Measurements from ENCODE around the gene B4GALT6. TPM values are rescaled to one million over a fixed set of nuclear protein-coding genes. Genes with fewer than 3 reads are reported as not detected.

Gene B4GALT6
- total RNA-seq, 2 donors from 2014 or later: 3.4 to 5.6 TPM

DNA sequence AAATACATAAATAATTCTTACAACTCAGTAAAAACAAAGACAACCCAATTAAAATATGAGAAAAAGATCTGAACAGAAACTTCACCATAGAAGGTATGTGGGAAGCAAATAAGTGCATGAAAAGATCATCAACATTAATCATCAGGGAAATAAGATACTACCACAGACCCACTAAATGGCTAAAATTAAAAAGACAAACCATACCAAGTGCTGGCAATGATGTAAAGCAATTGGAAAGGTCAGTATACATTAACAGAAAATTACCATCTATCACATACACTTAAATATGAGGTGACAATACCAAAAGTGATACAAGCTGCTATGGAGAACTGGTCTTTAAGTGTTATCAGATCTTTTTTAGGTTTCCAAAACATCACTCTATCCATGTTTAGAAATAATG is 48.0 kb downstream of the B4GALT6 start:
- DNase-seq (ENCODE audit: low spot score): no peak
- TF ChIP-seq, protein P1, sequence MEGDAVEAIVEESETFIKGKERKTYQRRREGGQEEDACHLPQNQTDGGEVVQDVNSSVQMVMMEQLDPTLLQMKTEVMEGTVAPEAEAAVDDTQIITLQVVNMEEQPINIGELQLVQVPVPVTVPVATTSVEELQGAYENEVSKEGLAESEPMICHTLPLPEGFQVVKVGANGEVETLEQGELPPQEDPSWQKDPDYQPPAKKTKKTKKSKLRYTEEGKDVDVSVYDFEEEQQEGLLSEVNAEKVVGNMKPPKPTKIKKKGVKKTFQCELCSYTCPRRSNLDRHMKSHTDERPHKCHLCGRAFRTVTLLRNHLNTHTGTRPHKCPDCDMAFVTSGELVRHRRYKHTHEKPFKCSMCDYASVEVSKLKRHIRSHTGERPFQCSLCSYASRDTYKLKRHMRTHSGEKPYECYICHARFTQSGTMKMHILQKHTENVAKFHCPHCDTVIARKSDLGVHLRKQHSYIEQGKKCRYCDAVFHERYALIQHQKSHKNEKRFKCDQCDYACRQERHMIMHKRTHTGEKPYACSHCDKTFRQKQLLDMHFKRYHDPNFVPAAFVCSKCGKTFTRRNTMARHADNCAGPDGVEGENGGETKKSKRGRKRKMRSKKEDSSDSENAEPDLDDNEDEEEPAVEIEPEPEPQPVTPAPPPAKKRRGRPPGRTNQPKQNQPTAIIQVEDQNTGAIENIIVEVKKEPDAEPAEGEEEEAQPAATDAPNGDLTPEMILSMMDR (IDR thresholded peaks at IDR 0.05): no peak
- H3K9me3 ChIP-seq: peaks cover 0 to 5% of the 10 kb centered on the region in 2 donors
- H3K36me3 ChIP-seq: no peaks in the 10 kb centered on the region
- no peak overlapping the region for H3K27ac ChIP-seq
- no peaks in the 10 kb centered on the region for H3K4me1 ChIP-seq
- no peaks in the 10 kb centered on the region for H3K27me3 ChIP-seq
- H3K4me3 ChIP-seq: no peak overlapping the region

DNA sequence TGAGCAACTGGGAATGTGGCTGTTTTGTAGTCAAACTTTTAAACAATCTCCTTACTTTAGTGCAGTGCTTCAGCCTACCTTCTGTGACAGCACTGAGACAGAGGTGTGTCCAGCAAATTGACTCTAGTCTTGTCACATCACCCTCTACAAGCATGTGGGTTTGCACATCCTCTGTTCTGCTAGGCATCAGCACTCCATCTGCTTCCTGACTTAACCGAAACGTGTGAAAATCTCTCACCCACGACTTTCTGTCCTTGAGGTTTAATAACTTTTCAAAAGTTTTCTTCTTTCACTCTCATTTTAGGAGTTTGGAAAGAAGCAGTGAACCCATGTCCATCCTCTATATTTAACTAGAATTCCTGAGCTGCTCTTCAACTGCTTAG is 50.1 kb downstream of the B4GALT6 start:
- peaks cover 0 to 5% of the 10 kb centered on the region in 2 donors for H3K9me3 ChIP-seq
- no peaks in the 10 kb centered on the region for H3K27me3 ChIP-seq
- H3K27ac ChIP-seq: no peak overlapping the region
- TF ChIP-seq, protein P1 (IDR thresholded peaks at IDR 0.05): no peak
- no peaks in the 10 kb centered on the region for H3K36me3 ChIP-seq
- no peak for DNase-seq (ENCODE audit: low spot score)
- H3K4me1 ChIP-seq: no peaks in the 10 kb centered on the region
- no peak overlapping the region for H3K4me3 ChIP-seq

- Histone ChIP-seq H3K36me3 (no peaks in the 10 kb centered on the region), H3K9me3 (peaks cover 0 to 5% of the 10 kb centered on the region in 2 donors), H3K4me3 (no peak overlapping the region), H3K27ac (no peak overlapping the region), H3K27me3 (no peaks in the 10 kb centered on the region), H3K4me1 (no peaks in the 10 kb centered on the region)
- DNase-seq (ENCODE audit: low spot score): no peak
- TF ChIP-seq, protein P1 (IDR thresholded peaks at IDR 0.05): no peak
Measured at GRCh38 chr18:31633392-31634330, 50.7 kb downstream of the B4GALT6 start.

GRCh38 chr18:31632356-31632755 is 52.0 kb downstream of the B4GALT6 start:
- TF ChIP-seq, protein P1 (IDR thresholded peaks at IDR 0.05): no peak
- no peak overlapping the region for H3K27ac ChIP-seq

DNA sequence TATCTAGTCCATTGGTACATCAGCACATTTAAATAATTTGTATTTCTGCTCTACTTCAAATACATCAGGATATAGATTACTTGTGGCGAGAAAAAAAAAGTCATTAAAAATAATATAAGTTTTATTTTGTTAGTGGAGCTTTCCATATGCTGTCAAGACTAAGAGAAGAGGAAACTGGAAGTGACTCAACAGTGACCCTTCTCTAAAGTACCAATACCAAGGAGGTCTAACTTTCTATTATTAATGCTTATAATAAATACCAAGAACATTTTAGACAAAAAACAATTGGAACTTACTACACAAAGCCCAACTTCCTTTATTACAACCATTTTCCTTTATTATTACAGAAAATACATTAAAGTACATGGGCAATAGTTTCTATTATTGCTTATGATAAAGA is 52.9 kb downstream of the B4GALT6 start:
- Histone ChIP-seq H3K36me3 (no peaks in the 10 kb centered on the region), H3K4me3 (no peak overlapping the region), H3K4me1 (no peaks in the 10 kb centered on the region), H3K27ac (no peak overlapping the region), H3K9me3 (peaks cover 0 to 5% of the 10 kb centered on the region in 2 donors), H3K27me3 (no peaks in the 10 kb centered on the region)
- DNase-seq (ENCODE audit: low spot score): no peak
- TF ChIP-seq, protein P1 (IDR thresholded peaks at IDR 0.05): no peak

More at GRCh38 chr18:31632356-31632755, 52.0 kb downstream of the B4GALT6 start:
- H3K4me1 ChIP-seq: no peaks in the 10 kb centered on the region
- no peak for DNase-seq (ENCODE audit: low spot score)
- no peaks in the 10 kb centered on the region for H3K27me3 ChIP-seq
- H3K4me3 ChIP-seq: no peak overlapping the region
- peaks cover 0 to 5% of the 10 kb centered on the region in 2 donors for H3K9me3 ChIP-seq
- no peaks in the 10 kb centered on the region for H3K36me3 ChIP-seq

Data from right atrium auricular region (tissue), 2 donors.